ENCODE measurements around the gene USP9X.

The USP9X gene

DNA sequence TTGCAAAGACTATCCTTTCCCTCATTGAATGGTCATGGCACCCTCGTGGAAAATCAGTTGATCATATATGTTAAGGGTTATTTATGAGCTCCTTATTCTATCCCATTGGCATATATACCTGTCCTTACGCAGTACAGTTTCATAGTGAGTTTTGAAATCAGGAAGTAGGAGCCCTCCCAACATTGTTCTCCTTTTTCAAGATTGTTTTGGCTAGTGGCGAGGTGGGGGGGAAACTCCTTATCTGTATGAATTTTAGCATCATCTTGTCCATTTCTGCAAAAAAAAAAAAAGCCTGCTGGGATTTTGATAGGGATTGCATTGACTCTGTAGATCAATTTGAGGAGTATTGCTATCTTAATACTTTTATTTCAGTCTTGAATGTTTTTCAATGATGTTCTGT lies 2.5 kb upstream of the USP9X start:
- H3K27ac ChIP-seq, result no peak overlapping the region
- no peaks in the 10 kb centered on the region for H3K27me3 ChIP-seq
- H3K36me3 ChIP-seq, result no peaks in the 10 kb centered on the region
- peaks cover 0 to 7% (median under 1%) of the 10 kb centered on the region in 4 donors for H3K4me1 ChIP-seq
- H3K9me3 ChIP-seq, result no peaks in the 10 kb centered on the region
- H3K4me3 ChIP-seq, result no peak overlapping the region
- DNase-seq, result no peak
- TF ChIP-seq, protein P1, sequence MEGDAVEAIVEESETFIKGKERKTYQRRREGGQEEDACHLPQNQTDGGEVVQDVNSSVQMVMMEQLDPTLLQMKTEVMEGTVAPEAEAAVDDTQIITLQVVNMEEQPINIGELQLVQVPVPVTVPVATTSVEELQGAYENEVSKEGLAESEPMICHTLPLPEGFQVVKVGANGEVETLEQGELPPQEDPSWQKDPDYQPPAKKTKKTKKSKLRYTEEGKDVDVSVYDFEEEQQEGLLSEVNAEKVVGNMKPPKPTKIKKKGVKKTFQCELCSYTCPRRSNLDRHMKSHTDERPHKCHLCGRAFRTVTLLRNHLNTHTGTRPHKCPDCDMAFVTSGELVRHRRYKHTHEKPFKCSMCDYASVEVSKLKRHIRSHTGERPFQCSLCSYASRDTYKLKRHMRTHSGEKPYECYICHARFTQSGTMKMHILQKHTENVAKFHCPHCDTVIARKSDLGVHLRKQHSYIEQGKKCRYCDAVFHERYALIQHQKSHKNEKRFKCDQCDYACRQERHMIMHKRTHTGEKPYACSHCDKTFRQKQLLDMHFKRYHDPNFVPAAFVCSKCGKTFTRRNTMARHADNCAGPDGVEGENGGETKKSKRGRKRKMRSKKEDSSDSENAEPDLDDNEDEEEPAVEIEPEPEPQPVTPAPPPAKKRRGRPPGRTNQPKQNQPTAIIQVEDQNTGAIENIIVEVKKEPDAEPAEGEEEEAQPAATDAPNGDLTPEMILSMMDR (IDR thresholded peaks at IDR 0.05), result no peak
- intact Hi-C loops (cut with DNase I; ENCODE audit: low total_unique reads), result no loop called here

DNA sequence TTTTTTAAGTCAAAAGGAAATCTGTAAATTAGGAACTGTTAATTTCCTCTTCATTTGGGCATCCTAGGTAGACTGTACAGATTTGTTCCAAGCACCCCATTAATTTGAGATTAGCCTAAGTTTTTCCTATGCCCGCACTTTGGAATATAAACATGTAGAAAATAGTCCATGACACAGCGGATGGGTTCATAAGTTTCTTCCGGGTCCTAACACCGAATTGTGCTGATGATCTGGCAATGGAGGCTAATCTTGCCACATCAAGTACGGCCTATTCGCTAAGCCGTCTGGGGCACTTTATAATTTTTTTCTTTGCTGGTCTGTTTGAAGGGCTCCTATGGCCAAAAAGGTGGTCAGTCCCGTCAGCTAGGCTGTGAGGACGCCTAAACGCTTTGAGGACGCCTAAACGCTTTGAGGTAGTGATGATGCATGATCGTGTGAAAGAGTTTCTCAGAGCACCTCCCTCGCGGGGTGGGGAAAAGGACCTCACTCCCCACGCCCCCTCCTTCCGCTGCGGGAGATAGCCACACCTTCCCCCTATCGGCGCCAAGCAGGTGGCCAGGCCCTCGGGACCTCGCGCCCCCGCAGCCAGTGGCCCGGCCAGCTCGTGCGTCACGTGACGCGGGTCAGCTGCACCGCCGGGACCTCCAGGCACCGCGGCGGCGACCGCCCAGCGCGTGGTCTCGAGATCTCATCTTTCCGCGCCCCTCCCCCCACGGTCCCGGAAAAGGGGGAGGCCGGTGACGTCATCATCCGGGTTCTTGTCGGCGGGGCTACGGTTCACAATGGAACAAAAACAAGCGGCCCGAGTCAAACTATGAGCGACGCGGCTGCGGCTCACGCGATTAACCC lies 977 bp upstream of the USP9X start:
- H3K4me3 ChIP-seq, result peak overlapping the region; percentile 93 to 95
- no peaks in the 10 kb centered on the region for H3K27me3 ChIP-seq
- H3K4me1 ChIP-seq, result peaks cover 0 to 12% (median 5%) of the 10 kb centered on the region in 4 donors
- TF ChIP-seq, protein P1 (IDR thresholded peaks at IDR 0.05), result no peak
- peak; percentile 94 to 97 for DNase-seq
- H3K27ac ChIP-seq, result peak overlapping the region; percentile 97 to 98
- intact Hi-C loops (cut with DNase I; ENCODE audit: low total_unique reads), result no loop called here
- H3K9me3 ChIP-seq, result no peaks in the 10 kb centered on the region
- H3K36me3 ChIP-seq, result no peaks in the 10 kb centered on the region

- intact Hi-C loops (cut with DNase I; ENCODE audit: low total_unique reads), result no loop called here
- peaks cover 0 to 21% (median 8%) of the 10 kb centered on the region in 4 donors for H3K4me1 ChIP-seq
- DNase-seq, result peak; percentile 38 to 78
- no peaks in the 10 kb centered on the region for H3K27me3 ChIP-seq
- H3K36me3 ChIP-seq, result no peaks in the 10 kb centered on the region
- no peaks in the 10 kb centered on the region for H3K9me3 ChIP-seq
- peak overlapping the region; percentile 97 to 98 for H3K27ac ChIP-seq
- TF ChIP-seq, protein P1 (IDR thresholded peaks at IDR 0.05), result no peak
- H3K4me3 ChIP-seq, result peak overlapping the region; percentile 93 to 95
Observed at GRCh38 chrX:41085512-41085877, 250 bp downstream of the USP9X start.

- intact Hi-C loops (cut with DNase I; ENCODE audit: low total_unique reads), result no loop called here
- peaks cover 0 to 27% (median 10%) of the 10 kb centered on the region in 4 donors for H3K4me1 ChIP-seq
- TF ChIP-seq, protein P1 (IDR thresholded peaks at IDR 0.05), result no peak
Observed at GRCh38 chrX:41085878-41086626, 807 bp downstream of the USP9X start.

DNA sequence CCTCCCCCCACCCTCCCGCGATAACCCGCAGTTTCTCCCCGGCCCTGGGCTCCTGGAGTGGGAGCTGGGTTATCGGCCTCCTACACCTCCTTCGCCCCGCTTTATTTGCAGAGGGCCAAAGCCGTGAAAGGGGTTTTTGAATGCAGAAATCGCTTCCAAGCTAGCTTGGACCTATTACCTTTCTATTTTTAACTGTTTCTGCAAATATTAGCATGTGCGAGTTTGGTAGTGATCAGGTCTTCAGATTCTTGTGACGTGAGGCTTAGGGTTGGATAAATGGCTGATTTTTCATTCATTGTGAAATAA lies 1.3 kb downstream of the USP9X start:
- Histone ChIP-seq H3K4me3 (peak overlapping the region; percentile 93 to 95), H3K4me1 (peaks cover 0 to 32% (median 13%) of the 10 kb centered on the region in 4 donors), H3K27me3 (no peaks in the 10 kb centered on the region), H3K27ac (peak overlapping the region; percentile 97 to 98), H3K36me3 (no peaks in the 10 kb centered on the region), H3K9me3 (no peaks in the 10 kb centered on the region)
- intact Hi-C loops (cut with DNase I; ENCODE audit: low total_unique reads), result no loop called here
- TF ChIP-seq, protein P1 (IDR thresholded peaks at IDR 0.05), result no peak
- no peak for DNase-seq

More at GRCh38 chrX:41085878-41086626, 807 bp downstream of the USP9X start:
- Histone ChIP-seq H3K27ac (peak overlapping the region; percentile 97 to 98), H3K4me3 (peak overlapping the region; percentile 93 to 95), H3K9me3 (no peaks in the 10 kb centered on the region), H3K27me3 (no peaks in the 10 kb centered on the region), H3K36me3 (no peaks in the 10 kb centered on the region)
- DNase-seq, result peak; percentile 41 to 82

All from tibial artery (tissue), 4 donors.